Esophagus muscularis mucosa (tissue), 4 donors: ENCODE data around the gene XG. TPM values are rescaled to one million over a fixed set of nuclear protein-coding genes. Genes with fewer than 3 reads are reported as not detected.

Experiments used
- DNase-seq: peaks from one replicate; pipeline ENCODE4 v3.0.0-alpha.2; 2017; ENCODE audit errors: extremely low spot score
- H3K27ac ChIP-seq, 4 donors: fragments of 200-600 bp; sonication (generic); replicated peaks in 1 of 4; 1 replicate in 3 of 4; 2 replicates in 1 of 4; pipeline ENCODE4 v1.5.1; 2016 to 2019; ENCODE audit warnings: mild to moderate bottlenecking in 1 of 4
- H3K27me3 ChIP-seq, 4 donors: fragments of 200-600 bp; sonication (generic); one replicate each; pipeline versions ENCODE4 v1.5.1 to v1.6.0; 2016 to 2019
- H3K36me3 ChIP-seq, 4 donors: fragments of 200-600 bp; sonication (generic); one replicate each; pipeline ENCODE4 v1.5.1; 2016 to 2019
- H3K4me1 ChIP-seq, 4 donors: fragments of 200-600 bp; sonication (generic); one replicate each; pipeline ENCODE4 v1.5.1; 2016 to 2019
- H3K4me3 ChIP-seq, 4 donors: fragments of 200-600 bp; sonication (generic); 1 replicate in 2 of 4; 2 replicates in 2 of 4; pipeline ENCODE4 v1.5.1; 2016 to 2019; ENCODE audit warnings: mild to moderate bottlenecking in 4 of 4, moderate library complexity in 1 of 4
- H3K9me3 ChIP-seq, 4 donors: fragments of 200-600 bp; sonication (generic); 1 replicate in 3 of 4; 2 replicates in 1 of 4; pipeline ENCODE4 v1.5.1; 2016 to 2019
- CTCF ChIP-seq, 3 experiments: fragments of 200-600 bp in 2 of 3; fragments of 450-650 bp in 1 of 3; sonication (generic) in 2 of 3; IDR thresholded peaks; one replicate each; pipeline ENCODE4 v1.5.1; 2017 to 2019; ENCODE audit warnings: antibody characterized with exemption in 3 of 3, mild to moderate bottlenecking in 2 of 3, moderate library complexity in 1 of 3
- EP300 ChIP-seq: sonication (generic); formaldehyde crosslinking; IDR thresholded peaks from one replicate; pipeline ENCODE4 v1.6.1; 2017; ENCODE audit warnings: antibody characterized with exemption
- POLR2A ChIP-seq: fragments of 450-650 bp; IDR thresholded peaks from one replicate; pipeline ENCODE4 v1.6.1; 2017; ENCODE audit warnings: antibody characterized with exemption, moderate library complexity, mild to moderate bottlenecking, low read depth
- POLR2AphosphoS5 ChIP-seq, 2 donors: sonication (generic); formaldehyde crosslinking; IDR thresholded peaks; one replicate each; pipeline ENCODE4 v1.6.1; 2017; ENCODE audit warnings: antibody characterized with exemption in 2 of 2
- WGBS: methylation state at CpG from one replicate; pipeline ENCODE4 v1.1.5; 2018; 5-methylcytosine and 5-hydroxymethylcytosine counted together
- intact Hi-C: fragments of 100-400 bp; cut with DNase I; formaldehyde crosslinking; loops from one replicate; pipeline ENCODE4 v1.15.1; 2023
- total RNA-seq, 4 donors: library from RNA; depleted of rRNA; stranded (reverse); fragments of >200 nt; gene quantifications; one replicate each; pipeline versions ENCODE4 v1.1.0 to v1.2.1, GENCODE V29; 2016

Gene XG
- total RNA-seq, 4 donors from 2014 or later = 0.39 to 0.83 (median 0.40) TPM; not detected in 1

DNA sequence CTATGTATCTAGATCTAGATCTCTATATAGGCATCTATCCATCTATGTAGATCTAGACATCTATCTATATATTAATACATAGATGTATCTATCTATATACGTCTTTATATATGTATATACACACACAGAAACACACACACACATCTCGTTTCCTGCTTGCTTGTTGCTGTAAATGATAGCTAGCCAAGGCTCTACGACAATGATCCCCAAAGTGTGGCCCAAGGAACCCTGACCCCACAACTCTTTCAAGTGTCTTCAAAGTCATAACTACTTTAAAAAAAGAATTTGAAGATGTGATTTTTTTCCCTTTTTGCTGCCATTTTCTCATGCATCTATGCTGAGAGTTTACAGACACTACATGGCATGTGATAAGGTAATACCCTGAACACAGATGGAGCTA is 105.7 kb downstream of the XG start:
- TF ChIP-seq CTCF (IDR thresholded peaks at IDR 0.05) = no peak
- no peak for TF ChIP-seq POLR2A
- TF ChIP-seq EP300 = no peak
- TF ChIP-seq POLR2AphosphoS5 (IDR thresholded peaks at IDR 0.05) = no peak
- Histone ChIP-seq H3K27ac (no peak overlapping the region), H3K36me3 (no peaks in the 10 kb centered on the region), H3K9me3 (no peaks in the 10 kb centered on the region), H3K4me3 (no peak overlapping the region), H3K27me3 (no peaks in the 10 kb centered on the region), H3K4me1 (no peaks in the 10 kb centered on the region)
- no peak for DNase-seq
- intact Hi-C loops = no loop called here
- 86% methylated on average over 3 of the region's 3 CpGs for WGBS

DNA sequence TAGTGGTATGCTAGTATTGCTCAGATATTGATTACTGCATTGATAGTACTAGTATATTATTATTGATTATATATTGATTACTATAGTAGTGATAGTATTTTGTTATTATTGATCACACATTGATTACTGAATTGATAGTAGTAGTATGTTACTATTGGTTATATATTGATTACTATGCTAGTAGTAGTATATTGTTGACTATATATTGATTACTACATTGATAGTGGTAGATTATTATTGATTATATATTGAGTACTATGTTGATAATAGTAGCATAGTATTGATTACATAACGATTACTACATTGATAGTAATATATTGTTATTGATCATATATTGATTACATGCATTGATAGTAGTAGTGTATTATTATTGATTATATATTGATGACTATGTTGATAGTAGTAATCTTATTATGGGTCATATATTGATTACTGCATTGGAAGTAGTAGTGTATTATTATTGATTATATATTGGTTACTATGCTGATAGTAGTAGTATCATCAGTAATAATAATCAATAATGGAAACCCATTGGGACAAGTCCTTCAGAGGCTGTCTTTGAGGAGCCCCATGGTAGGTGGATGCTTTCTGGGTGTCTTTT is 107.5 kb downstream of the XG start:
- 93% methylated on average over 1 of the region's 1 CpG for WGBS
- Histone ChIP-seq H3K4me3 (no peak overlapping the region), H3K36me3 (no peaks in the 10 kb centered on the region), H3K27ac (no peak overlapping the region), H3K9me3 (no peaks in the 10 kb centered on the region), H3K27me3 (no peaks in the 10 kb centered on the region), H3K4me1 (no peaks in the 10 kb centered on the region)
- no peak for TF ChIP-seq POLR2A
- no peak for TF ChIP-seq POLR2AphosphoS5 (IDR thresholded peaks at IDR 0.05)
- no peak for TF ChIP-seq EP300
- no peak for TF ChIP-seq CTCF (IDR thresholded peaks at IDR 0.05)
- intact Hi-C loops = no loop called here
- no peak for DNase-seq

DNA sequence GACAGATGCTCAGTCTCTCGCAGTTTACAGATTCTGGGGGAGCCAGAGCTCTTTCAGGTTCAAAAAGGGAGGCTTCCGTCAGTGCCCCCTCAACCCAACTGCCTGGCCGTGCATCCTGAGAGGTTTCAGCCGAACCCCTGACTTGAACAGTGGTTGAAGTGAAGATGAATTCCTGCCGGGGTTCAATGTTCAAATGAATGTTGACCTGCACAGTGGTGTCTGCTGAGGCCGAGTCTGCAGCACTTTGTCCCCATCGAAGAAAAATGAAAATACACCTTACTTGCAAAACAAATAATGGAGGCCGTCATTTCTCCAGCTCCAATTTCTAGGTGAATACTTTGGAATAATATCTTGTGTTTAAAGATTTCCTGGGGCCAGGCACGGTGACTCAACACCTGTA is 110.6 kb downstream of the XG start:
- TF ChIP-seq POLR2AphosphoS5 (IDR thresholded peaks at IDR 0.05) (no peak), EP300 (no peak), POLR2A (no peak), CTCF (IDR thresholded peaks at IDR 0.05) (no peak)
- intact Hi-C loops = no loop called here
- DNase-seq = no peak

GRCh38 chrX:2863646-2864045 is 111.8 kb downstream of the XG start:
- Histone ChIP-seq H3K4me3 (no peak overlapping the region), H3K9me3 (no peaks in the 10 kb centered on the region), H3K27ac (no peak overlapping the region), H3K4me1 (no peaks in the 10 kb centered on the region), H3K36me3 (no peaks in the 10 kb centered on the region), H3K27me3 (no peaks in the 10 kb centered on the region)
- no peak for TF ChIP-seq POLR2A
- no peak for TF ChIP-seq POLR2AphosphoS5 (IDR thresholded peaks at IDR 0.05)
- no peak for TF ChIP-seq EP300
- TF ChIP-seq CTCF (IDR thresholded peaks at IDR 0.05) = no peak
- intact Hi-C loops = no loop called here
- no peak for DNase-seq
- WGBS = 71% methylated on average over 6 of the region's 6 CpGs

More for the DNA sequence above, 110.6 kb downstream of the XG start:
- 73% methylated on average over 9 of the region's 9 CpGs for WGBS
- Histone ChIP-seq H3K9me3 (no peaks in the 10 kb centered on the region), H3K4me1 (no peaks in the 10 kb centered on the region), H3K36me3 (no peaks in the 10 kb centered on the region), H3K4me3 (no peak overlapping the region), H3K27ac (no peak overlapping the region), H3K27me3 (no peaks in the 10 kb centered on the region)

Other genes starting within 250 kb of the XG start
- gene CD99, start 60.7 kb upstream of the XG start, total RNA-seq = 100 to 1,000 TPM; 311 to 469 (median 376) TPM
- 10 to 100 TPM in 2 of 4 donors, 1 to 10 TPM in 2; 4.6 to 18.1 (median 8.6) TPM for gene GYG2, start 76.9 kb downstream of the XG start, total RNA-seq
- 10 to 100 TPM; 11.6 to 20.3 (median 14.9) TPM for gene ARSD, start 177.3 kb downstream of the XG start, total RNA-seq